Stimulated activated CD4-positive, alpha-beta T cell treated with anti-CD3 and anti-CD28 coated beads, Interleukin-12 subunit alpha, Interleukin-12 subunit beta, amount 100 ng/mL, for 24 hours (primary cell): ENCODE measurements around the gene BIN1.

Experiments used
- DNase-seq, 2 experiments: peaks; one replicate each; pipeline ENCODE4 v3.0.0-alpha.2; 2020; ENCODE audit warnings: low read depth in 2 of 2

The BIN1 gene

GRCh38 chr2:127106991-127107621 is at the start of gene BIN1:
TSS of gene BIN1 (minus strand) at chr2:127107154. CDS start at chr2:127106943, 211 bp downstream.
- DNase-seq = peak; percentile 41 to 72

- no peak for DNase-seq
Measured at GRCh38 chr2:127155947-127156346, 49.0 kb upstream of the BIN1 start.

- DNase-seq = no peak
Measured at GRCh38 chr2:127155028-127155581, 48.2 kb upstream of the BIN1 start.

- no peak for DNase-seq
Measured at GRCh38 chr2:127154396-127154795, 47.4 kb upstream of the BIN1 start.

- no peak for DNase-seq
Measured at GRCh38 chr2:127153691-127154158, 46.8 kb upstream of the BIN1 start.

- no peak for DNase-seq
Measured at GRCh38 chr2:127150996-127151395, 44.0 kb upstream of the BIN1 start.

GRCh38 chr2:127149384-127149783 is 42.4 kb upstream of the BIN1 start:
- no peak for DNase-seq

GRCh38 chr2:127146820-127147502 is 40.0 kb upstream of the BIN1 start:
- DNase-seq = no peak

GRCh38 chr2:127146071-127146725 is 39.2 kb upstream of the BIN1 start:
- DNase-seq = no peak

GRCh38 chr2:127145280-127145895 is 38.4 kb upstream of the BIN1 start:
- no peak for DNase-seq

GRCh38 chr2:127143841-127144782 is 37.2 kb upstream of the BIN1 start:
- no peak for DNase-seq

GRCh38 chr2:127142663-127143630 is 36.0 kb upstream of the BIN1 start:
- DNase-seq = no peak

GRCh38 chr2:127140538-127140937 is 33.6 kb upstream of the BIN1 start:
- no peak for DNase-seq

- no peak for DNase-seq
Measured at GRCh38 chr2:127139766-127140165, 32.8 kb upstream of the BIN1 start.

GRCh38 chr2:127138281-127138680 is 31.3 kb upstream of the BIN1 start:
- no peak for DNase-seq

- no peak for DNase-seq
Measured at GRCh38 chr2:127137741-127138140, 30.8 kb upstream of the BIN1 start.

GRCh38 chr2:127137225-127137624 is 30.3 kb upstream of the BIN1 start:
- DNase-seq = no peak

GRCh38 chr2:127134833-127135830 is 28.2 kb upstream of the BIN1 start:
- no peak for DNase-seq

- no peak for DNase-seq
Measured at GRCh38 chr2:127134235-127134634, 27.3 kb upstream of the BIN1 start.
